LHCN-M2 (cell line): ENCODE results near the gene TNF. TPM values are rescaled to one million over a fixed set of nuclear protein-coding genes. Genes with fewer than 3 reads are reported as not detected.

Experiments used
- DNase-seq: peaks from one replicate; pipeline ENCODE4 v3.0.0-alpha.2; 2012; ENCODE audit warnings: low read depth
- total RNA-seq: library from RNA; depleted of rRNA; stranded (reverse); fragments of >200 nt; gene quantifications from 2 replicates; pipeline ENCODE4 v1.2.3, GENCODE V29; 2014; rRNA removed

Gene TNF
- total RNA-seq, 1 experiment from 2014 or later: not detected

- DNase-seq: no peak
Measured at GRCh38 chr6:31626952-31627351, 51.6 kb downstream of the TNF start.

- DNase-seq: no peak
Measured at GRCh38 chr6:31627690-31628287, 52.4 kb downstream of the TNF start.

Other genes with a start within 250 kb of the TNF start
- 47.6 and 58.7 TPM in 2 replicates for gene HLA-B, start 218.4 kb upstream of the TNF start, total RNA-seq
- gene MICA, start 172.0 kb upstream of the TNF start, total RNA-seq: 23.5 and 27.8 TPM in 2 replicates
- gene MICB, start 77.4 kb upstream of the TNF start, total RNA-seq: 10.6 and 13.0 TPM in 2 replicates
- gene MCCD1, start 46.6 kb upstream of the TNF start, total RNA-seq: not detected in 2 replicates
- 402 and 452 TPM in 2 replicates for gene DDX39B, start 33.6 kb upstream of the TNF start, total RNA-seq
- 3.1 and 3.3 TPM in 2 replicates for gene ATP6V1G2, start 29.0 kb upstream of the TNF start, total RNA-seq
- 21.2 and 26.8 TPM in 2 replicates for gene NFKBIL1, start 28.0 kb upstream of the TNF start, total RNA-seq
- not detected in 2 replicates for gene LTA, start 3.3 kb upstream of the TNF start, total RNA-seq
- not detected in 2 replicates for gene LTB, start 6.9 kb downstream of the TNF start, total RNA-seq
- not detected in 2 replicates for gene LST1, start 10.7 kb downstream of the TNF start, total RNA-seq
- gene NCR3, start 17.4 kb downstream of the TNF start, total RNA-seq: not detected in 2 replicates
- gene AIF1, start 39.7 kb downstream of the TNF start, total RNA-seq: not detected in 2 replicates
- gene PRRC2A, start 45.1 kb downstream of the TNF start, total RNA-seq: 75.9 and 81.7 TPM in 2 replicates
- 180 and 219 TPM in 2 replicates for gene BAG6, start 77.1 kb downstream of the TNF start, total RNA-seq
- gene APOM, start 80.3 kb downstream of the TNF start, total RNA-seq: 3.9 and 4.4 TPM in 2 replicates
- gene C6orf47, start 85.2 kb downstream of the TNF start, total RNA-seq: 30.0 and 31.3 TPM in 2 replicates
- 28.5 and 31.2 TPM in 2 replicates for gene GPANK1, start 89.4 kb downstream of the TNF start, total RNA-seq
- gene CSNK2B, start 90.5 kb downstream of the TNF start, total RNA-seq: 292 and 320 TPM in 2 replicates
- gene LY6G5B, start 94.4 kb downstream of the TNF start, total RNA-seq: 2.4 and 4.0 TPM in 2 replicates
- gene LY6G5C, start 105.5 kb downstream of the TNF start, total RNA-seq: 1.4 and 3.2 TPM in 2 replicates
- 45.8 and 50.5 TPM in 2 replicates for gene ABHD16A, start 127.8 kb downstream of the TNF start, total RNA-seq
- gene LY6G6F, start 131.3 kb downstream of the TNF start, total RNA-seq: not detected in 2 replicates
- gene LY6G6D, start 139.8 kb downstream of the TNF start, total RNA-seq: not detected in 2 replicates
- gene LY6G6C, start 146.2 kb downstream of the TNF start, total RNA-seq: 0.51 TPM in 1 of 2 replicates, not detected in the other
- gene MPIG6B, start 147.8 kb downstream of the TNF start, total RNA-seq: not detected in 2 replicates
- gene DDAH2, start 153.7 kb downstream of the TNF start, total RNA-seq: 78.4 and 85.8 TPM in 2 replicates
- gene CLIC1, start 161.0 kb downstream of the TNF start, total RNA-seq: 771 and 894 TPM in 2 replicates
- 13.2 and 16.5 TPM in 2 replicates for gene MSH5, start 164.4 kb downstream of the TNF start, total RNA-seq
- 1.5 and 2.7 TPM in 2 replicates for gene SAPCD1, start 187.1 kb downstream of the TNF start, total RNA-seq
- not detected in 2 replicates for gene VWA7, start 201.8 kb downstream of the TNF start, total RNA-seq
- 63.2 and 68.7 TPM in 2 replicates for gene VARS1, start 220.2 kb downstream of the TNF start, total RNA-seq
- 78.7 and 88.2 TPM in 2 replicates for gene LSM2, start 231.4 kb downstream of the TNF start, total RNA-seq
- gene HSPA1L, start 239.7 kb downstream of the TNF start, total RNA-seq: 0.71 and 1.5 TPM in 2 replicates
- 98.9 and 101 TPM in 2 replicates for gene HSPA1A, start 240.0 kb downstream of the TNF start, total RNA-seq